Smooth muscle cell (in vitro differentiated cells): ENCODE measurements around the gene FOXN4. TPM values are rescaled to one million over a fixed set of nuclear protein-coding genes. Genes with fewer than 3 reads are reported as not detected.

Experiments used
- DNase-seq: peaks from one replicate; lab custom pipeline; 2025; ENCODE audit not compliant: unreplicated experiment; lab: John Stamatoyannopoulos, UW
- H2AFZ ChIP-seq: fragments of 200-600 bp; sonication (generic); 2 replicates; pipeline ENCODE4 v1.6.0; 2016; ENCODE audit warnings: antibody characterized with exemption, low read depth, mild to moderate bottlenecking
- H3F3A ChIP-seq: fragments of 200-600 bp; sonication (generic); 2 replicates; pipeline ENCODE4 v1.6.0; 2017; ENCODE audit warnings: antibody characterized with exemption, low read depth
- H3K27ac ChIP-seq: fragments of 200-600 bp; sonication (generic); 2 replicates; pipeline ENCODE4 v1.5.1; 2016; ENCODE audit warnings: low read depth, mild to moderate bottlenecking
- H3K27me3 ChIP-seq: fragments of 200-600 bp; sonication (generic); 2 replicates; pipeline ENCODE4 v1.6.1; 2016; ENCODE audit warnings: low read depth, mild to moderate bottlenecking
- H3K36me3 ChIP-seq: fragments of 200-600 bp; sonication (generic); 2 replicates; pipeline ENCODE4 v1.5.1; 2016; ENCODE audit warnings: low read depth
- H3K4me1 ChIP-seq: fragments of 200-600 bp; sonication (generic); 2 replicates; pipeline ENCODE4 v1.5.1; 2016; ENCODE audit warnings: low read depth
- H3K4me2 ChIP-seq: fragments of 200-600 bp; sonication (generic); 2 replicates; pipeline ENCODE4 v1.6.0; 2016; ENCODE audit warnings: mild to moderate bottlenecking
- H3K4me3 ChIP-seq: fragments of 200-600 bp; sonication (generic); 2 replicates; pipeline ENCODE4 v1.5.1; 2016; ENCODE audit warnings: mild to moderate bottlenecking
- H3K79me2 ChIP-seq: fragments of 200-600 bp; sonication (generic); 2 replicates; pipeline ENCODE4 v1.6.0; 2016; ENCODE audit warnings: low read depth, mild to moderate bottlenecking
- H3K9ac ChIP-seq: fragments of 200-600 bp; sonication (generic); 2 replicates; pipeline ENCODE4 v1.6.0; 2016; ENCODE audit warnings: low read depth
- H3K9me3 ChIP-seq: fragments of 200-600 bp; sonication (generic); replicated peaks from 2 replicates; pipeline ENCODE4 v1.5.1; 2016; ENCODE audit warnings: low read depth
- H4K20me1 ChIP-seq: fragments of 200-600 bp; sonication (generic); 2 replicates; pipeline ENCODE4 v1.6.0; 2016; ENCODE audit warnings: low read depth
- WGBS: methylation state at CpG from one replicate; pipeline ENCODE4 v1.1.7; 2016; ENCODE audit warnings: low lambda C conversion rate; 5-methylcytosine and 5-hydroxymethylcytosine counted together
- polyA plus RNA-seq: library from polyadenylated mRNA; unstranded; fragments of >200 nt; fragmentation: Nextera tagmentation; extraction: Ambion mirVana; gene quantifications from 2 replicates; pipeline ENCODE4 v1.2.1, GENCODE V29; 2016
- total RNA-seq: library from RNA; depleted of rRNA; stranded (reverse); fragments of >200 nt; gene quantifications from 2 replicates; pipeline ENCODE4 v1.2.3, GENCODE V29; 2014
- TF ChIP-seq, protein P1 (sequence below): fragments of 200-600 bp; sonication (generic); IDR thresholded peaks from 2 replicates; pipeline ENCODE4 v1.5.1; 2017; ENCODE audit warnings: borderline replicate concordance, mild to moderate bottlenecking, antibody characterized with exemption; ENCODE audit not compliant: insufficient read depth, poor library complexity, severe bottlenecking

Gene FOXN4
- total and polyA plus RNA-seq, 2 experiments from 2014 or later = not detected

DNA sequence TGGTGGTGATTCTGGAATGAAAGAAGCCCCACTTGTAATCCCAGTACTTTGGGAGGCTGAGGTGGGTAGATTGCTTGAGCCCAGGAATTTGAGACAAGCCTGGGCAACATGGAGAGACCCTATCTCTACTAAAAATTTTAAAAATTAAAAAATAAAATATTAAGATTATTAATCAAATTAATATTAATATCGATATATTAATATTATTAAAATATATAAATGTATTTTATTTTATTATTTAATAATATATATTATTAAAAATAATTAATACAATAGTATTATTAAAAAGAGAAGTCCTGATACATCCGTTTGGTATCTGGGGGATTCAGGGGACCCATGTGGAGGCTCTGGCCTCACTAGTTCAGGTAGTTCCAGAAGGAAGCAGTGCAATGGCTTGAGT lies 68.7 kb downstream of the FOXN4 start:
- H3K79me2 ChIP-seq = no peaks in the 10 kb centered on the region
- no peak overlapping the region for H3K27ac ChIP-seq
- H3F3A ChIP-seq = no peaks in the 10 kb centered on the region
- no peak overlapping the region for H2AFZ ChIP-seq
- WGBS = 95% methylated on average over 2 of the region's 2 CpGs
- TF ChIP-seq, protein P1, sequence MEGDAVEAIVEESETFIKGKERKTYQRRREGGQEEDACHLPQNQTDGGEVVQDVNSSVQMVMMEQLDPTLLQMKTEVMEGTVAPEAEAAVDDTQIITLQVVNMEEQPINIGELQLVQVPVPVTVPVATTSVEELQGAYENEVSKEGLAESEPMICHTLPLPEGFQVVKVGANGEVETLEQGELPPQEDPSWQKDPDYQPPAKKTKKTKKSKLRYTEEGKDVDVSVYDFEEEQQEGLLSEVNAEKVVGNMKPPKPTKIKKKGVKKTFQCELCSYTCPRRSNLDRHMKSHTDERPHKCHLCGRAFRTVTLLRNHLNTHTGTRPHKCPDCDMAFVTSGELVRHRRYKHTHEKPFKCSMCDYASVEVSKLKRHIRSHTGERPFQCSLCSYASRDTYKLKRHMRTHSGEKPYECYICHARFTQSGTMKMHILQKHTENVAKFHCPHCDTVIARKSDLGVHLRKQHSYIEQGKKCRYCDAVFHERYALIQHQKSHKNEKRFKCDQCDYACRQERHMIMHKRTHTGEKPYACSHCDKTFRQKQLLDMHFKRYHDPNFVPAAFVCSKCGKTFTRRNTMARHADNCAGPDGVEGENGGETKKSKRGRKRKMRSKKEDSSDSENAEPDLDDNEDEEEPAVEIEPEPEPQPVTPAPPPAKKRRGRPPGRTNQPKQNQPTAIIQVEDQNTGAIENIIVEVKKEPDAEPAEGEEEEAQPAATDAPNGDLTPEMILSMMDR = no peak
- no peak overlapping the region for H3K9ac ChIP-seq
- no peak for DNase-seq
- H4K20me1 ChIP-seq = no peaks in the 10 kb centered on the region
- no peaks in the 10 kb centered on the region for H3K36me3 ChIP-seq
- H3K4me3 ChIP-seq = no peak overlapping the region
- H3K9me3 ChIP-seq = no peaks in the 10 kb centered on the region
- H3K4me2 ChIP-seq = no peak overlapping the region
- H3K27me3 ChIP-seq = no peaks in the 10 kb centered on the region
- no peaks in the 10 kb centered on the region for H3K4me1 ChIP-seq

DNA sequence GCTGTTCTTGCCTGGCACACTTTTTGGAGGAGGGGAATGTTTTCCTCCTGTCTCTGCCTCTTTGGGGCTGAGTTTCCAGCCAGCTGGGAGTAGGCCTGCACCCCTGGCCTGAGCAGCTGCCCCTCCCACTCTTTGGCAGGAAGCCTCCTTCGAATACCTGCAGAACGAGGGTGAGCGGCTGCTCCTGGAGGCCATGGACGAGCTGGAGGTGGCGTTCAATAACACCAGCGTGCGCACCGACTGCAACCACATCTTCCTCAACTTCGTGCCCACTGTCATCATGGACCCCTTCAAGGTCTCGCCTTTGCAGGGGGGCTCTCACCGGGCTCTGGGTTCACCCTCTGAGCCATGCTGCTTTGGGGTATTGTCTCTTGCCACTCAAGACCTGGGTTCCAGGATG lies 69.4 kb downstream of the FOXN4 start:
- Histone ChIP-seq H3K79me2 (no peaks in the 10 kb centered on the region), H3K36me3 (no peaks in the 10 kb centered on the region), H4K20me1 (no peaks in the 10 kb centered on the region), H3K9me3 (no peaks in the 10 kb centered on the region), H2AFZ (no peak overlapping the region), H3K4me1 (no peaks in the 10 kb centered on the region), H3K4me2 (no peak overlapping the region), H3F3A (no peaks in the 10 kb centered on the region), H3K27ac (no peak overlapping the region), H3K27me3 (no peaks in the 10 kb centered on the region), H3K9ac (no peak overlapping the region), H3K4me3 (no peak overlapping the region)
- no peak for DNase-seq
- WGBS = 94% methylated on average over 11 of the region's 11 CpGs
- TF ChIP-seq, protein P1 = no peak

DNA sequence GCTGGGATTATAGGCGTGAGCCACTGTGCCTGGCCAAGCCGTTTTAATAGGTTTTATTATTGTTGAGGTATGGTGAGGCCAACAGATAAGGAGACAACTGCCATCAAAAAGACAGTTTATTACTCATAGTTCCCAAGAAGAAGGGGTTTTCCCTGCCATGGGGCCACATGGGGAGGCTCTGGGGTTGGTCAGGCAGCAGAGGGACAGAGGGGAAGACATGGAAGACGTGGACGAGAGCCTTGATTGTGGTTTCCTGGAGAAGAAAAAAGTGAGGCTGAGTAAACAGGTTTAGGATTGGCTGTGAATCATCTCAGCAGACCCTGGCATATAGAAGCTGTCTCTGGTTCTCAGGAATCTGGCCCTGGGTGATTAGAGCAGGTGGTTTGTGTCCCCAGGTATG lies 69.9 kb downstream of the FOXN4 start:
- no peak for DNase-seq
- Histone ChIP-seq H3K79me2 (no peaks in the 10 kb centered on the region), H3K9ac (no peak overlapping the region), H3K27me3 (no peaks in the 10 kb centered on the region), H3K4me2 (no peak overlapping the region), H3K36me3 (no peaks in the 10 kb centered on the region), H4K20me1 (no peaks in the 10 kb centered on the region), H3K4me1 (no peaks in the 10 kb centered on the region), H3F3A (no peaks in the 10 kb centered on the region), H2AFZ (no peak overlapping the region), H3K27ac (no peak overlapping the region), H3K4me3 (no peak overlapping the region), H3K9me3 (no peaks in the 10 kb centered on the region)
- 58% methylated on average over 4 of the region's 4 CpGs for WGBS
- TF ChIP-seq, protein P1 = no peak

DNA sequence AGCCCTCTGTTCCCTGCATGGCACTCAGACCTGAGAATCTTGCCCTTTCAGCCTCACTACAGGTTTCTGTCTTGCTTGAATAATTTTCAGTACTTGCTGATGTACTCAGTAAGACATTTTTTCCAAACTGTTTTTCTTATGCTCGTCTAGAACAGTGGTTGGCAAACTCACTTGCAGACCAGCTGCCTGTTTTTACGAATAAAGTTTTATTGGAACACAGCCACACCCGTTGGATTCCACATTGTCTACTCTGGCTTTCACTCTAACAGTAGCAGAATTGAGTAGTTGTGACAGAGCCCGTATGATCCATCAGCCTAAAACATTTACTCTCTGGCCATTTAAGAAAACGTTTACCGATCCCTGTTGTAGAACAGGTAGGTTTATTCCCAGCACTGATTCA lies 72.8 kb downstream of the FOXN4 start:
- no peak overlapping the region for H2AFZ ChIP-seq
- H3K4me2 ChIP-seq = no peak overlapping the region
- no peaks in the 10 kb centered on the region for H3F3A ChIP-seq
- no peaks in the 10 kb centered on the region for H3K4me1 ChIP-seq
- H3K79me2 ChIP-seq = no peaks in the 10 kb centered on the region
- H3K9ac ChIP-seq = no peak overlapping the region
- no peaks in the 10 kb centered on the region for H3K9me3 ChIP-seq
- H4K20me1 ChIP-seq = no peaks in the 10 kb centered on the region
- 94% methylated on average over 6 of the region's 6 CpGs for WGBS
- H3K27me3 ChIP-seq = no peaks in the 10 kb centered on the region
- DNase-seq = no peak
- H3K36me3 ChIP-seq = no peaks in the 10 kb centered on the region
- no peak overlapping the region for H3K4me3 ChIP-seq
- H3K27ac ChIP-seq = no peak overlapping the region
- TF ChIP-seq, protein P1 = no peak
